H1 (cell line): ENCODE data around the gene CCL4. TPM values are rescaled to one million over a fixed set of nuclear protein-coding genes. Genes with fewer than 3 reads are reported as not detected.

Source experiments
- CTCF ChIA-PET: fragments of 300-600 bp; sonication (Branson Sonifier 250); formaldehyde crosslinking; loops from one replicate; lab custom pipeline; 2021; ENCODE audit not compliant: partially characterized antibody; lab: Charles Lee
- POLR2A ChIA-PET: fragments of 300-600 bp; sonication (Branson Sonifier 250); formaldehyde crosslinking; loops from one replicate; lab custom pipeline; 2021; ENCODE audit warnings: inconsistent platforms; ENCODE audit not compliant: partially characterized antibody; lab: Charles Lee
- DNase-seq, 2 experiments: peaks; one replicate each; pipeline versions ENCODE4 v3.0.0 to v3.0.0-alpha.2; 2010 to 2022; ENCODE audit warnings: low spot score in 2 of 2, low read depth in 1 of 2, mixed read lengths in 1 of 2
- FAIRE-seq: peaks from 2 replicates; lab custom pipeline; 2011; peaks lifted over from hg19 to GRCh38; lab: Jason Lieb, UNC
- H2AFZ ChIP-seq: 2 replicates; pipeline ENCODE4 v1.8.1; 2012; ENCODE audit warnings: low read length, inconsistent platforms
- H2AK5ac ChIP-seq: 2 replicates; pipeline ENCODE4 v1.6.1; 2013; ENCODE audit warnings: low read depth, low read length
- H2BK120ac ChIP-seq: replicated peaks from 2 replicates; pipeline ENCODE3; 2013; ENCODE audit warnings: low read depth, low read length, inconsistent platforms
- H2BK12ac ChIP-seq: 2 replicates; pipeline ENCODE4 v1.6.1; 2013; ENCODE audit warnings: low read depth, low read length
- H2BK15ac ChIP-seq: 2 replicates; pipeline ENCODE4 v1.6.1; 2013; ENCODE audit warnings: low read length
- H2BK20ac ChIP-seq: 2 replicates; pipeline ENCODE4 v1.6.1; 2013; ENCODE audit warnings: low read length
- H2BK5ac ChIP-seq: 2 replicates; pipeline ENCODE4 v1.6.1; 2013; ENCODE audit warnings: low read depth, low read length
- H3K14ac ChIP-seq: 2 replicates; pipeline ENCODE4 v1.6.1; 2013; ENCODE audit warnings: inconsistent platforms; ENCODE audit not compliant: insufficient read length
- H3K18ac ChIP-seq: 2 replicates; pipeline ENCODE4 v1.6.1; 2013; ENCODE audit warnings: low read length; ENCODE audit errors: extremely low read depth
- H3K23ac ChIP-seq: 2 replicates; pipeline ENCODE4 v1.6.1; 2013; ENCODE audit warnings: inconsistent platforms; ENCODE audit not compliant: insufficient read length
- H3K23me2 ChIP-seq: 2 replicates; pipeline ENCODE4 v1.6.1; 2013; ENCODE audit warnings: low read depth, low read length
- H3K27ac ChIP-seq: 2 replicates; pipeline ENCODE4 v1.6.1; 2011; ENCODE audit warnings: low read depth, low read length, inconsistent platforms
- H3K27me3 ChIP-seq, 4 experiments: replicated peaks in 1 of 4; 1 replicate in 1 of 4; 2 replicates in 3 of 4; pipeline versions ENCODE4 v1.6.1 to v1.8.1; 2011 to 2013; ENCODE audit warnings: low read length in 3 of 4, mild to moderate bottlenecking in 3 of 4, inconsistent platforms in 2 of 4, mixed read lengths in 2 of 4, moderate library complexity in 1 of 4; ENCODE audit not compliant: control insufficient read depth in 3 of 4, insufficient read depth in 3 of 4; ENCODE audit errors: extremely low read depth in 1 of 4
- H3K36me3 ChIP-seq, 4 experiments: 2 replicates each; pipeline versions ENCODE4 v1.6.1 to v1.8.1; 2011 to 2013; ENCODE audit warnings: mild to moderate bottlenecking in 4 of 4, low read length in 3 of 4, moderate library complexity in 2 of 4, control low read depth in 1 of 4, inconsistent platforms in 1 of 4; ENCODE audit not compliant: insufficient read depth in 4 of 4, control insufficient read depth in 2 of 4
- H3K4ac ChIP-seq: replicated peaks from 2 replicates; pipeline ENCODE3; 2013; ENCODE audit warnings: low read length, low read depth, mixed read lengths, inconsistent platforms; ENCODE audit not compliant: insufficient read length
- H3K4me1 ChIP-seq, 4 experiments: replicated peaks in 1 of 4; 1 replicate in 1 of 4; 2 replicates in 3 of 4; pipeline versions ENCODE4 v1.6.1 to v1.8.1; 2011 to 2013; ENCODE audit warnings: low read length in 3 of 4, inconsistent platforms in 2 of 4, mixed read lengths in 1 of 4; ENCODE audit not compliant: insufficient read depth in 4 of 4, control insufficient read depth in 3 of 4
- H3K4me2 ChIP-seq, 2 experiments: 2 replicates each; pipeline versions ENCODE4 v1.6.1 to v1.8.1; 2011 to 2013; ENCODE audit warnings: low read depth in 2 of 2, low read length in 2 of 2, control low read depth in 1 of 2, inconsistent platforms in 1 of 2, mild to moderate bottlenecking in 1 of 2; ENCODE audit not compliant: insufficient read depth in 1 of 2
- H3K4me3 ChIP-seq, 4 experiments: fragments of 200-600, 300-600 bp in 1 of 4; sonication (generic), shearing (Covaris generic), sonication (Bioruptor Twin) in 1 of 4; 2 replicates each; pipeline versions ENCODE4 v1.5.1 to v1.8.1; 2011 to 2016; ENCODE audit warnings: low read length in 4 of 4, low read depth in 3 of 4, control low read depth in 2 of 4, inconsistent platforms in 2 of 4, mild to moderate bottlenecking in 2 of 4, mixed read lengths in 1 of 4, moderate library complexity in 1 of 4; ENCODE audit not compliant: insufficient read depth in 2 of 4; ENCODE audit errors: extremely low read depth in 1 of 4
- H3K56ac ChIP-seq: replicated peaks from 2 replicates; pipeline ENCODE3; 2013; ENCODE audit warnings: low read depth, mild to moderate bottlenecking, mixed read lengths, low read length, inconsistent platforms; ENCODE audit not compliant: insufficient read length
- H3K79me1 ChIP-seq: 2 replicates; pipeline ENCODE4 v1.6.1; 2013; ENCODE audit warnings: low read depth, low read length, control low read depth
- H3K79me2 ChIP-seq, 2 experiments: 2 replicates each; pipeline versions ENCODE4 v1.6.1 to v1.8.1; 2012 to 2013; ENCODE audit warnings: low read length in 2 of 2, mild to moderate bottlenecking in 2 of 2, inconsistent platforms in 1 of 2; ENCODE audit not compliant: insufficient read depth in 2 of 2, control insufficient read depth in 1 of 2
- H3K9ac ChIP-seq, 4 experiments: replicated peaks in 1 of 4; 1 replicate in 1 of 4; 2 replicates in 3 of 4; pipeline versions ENCODE4 v1.6.1 to v1.8.1; 2011 to 2013; ENCODE audit warnings: low read depth in 3 of 4, low read length in 3 of 4, control low read depth in 2 of 4, mild to moderate bottlenecking in 2 of 4, moderate library complexity in 2 of 4, inconsistent platforms in 1 of 4; ENCODE audit errors: extremely low read depth in 1 of 4
- H3K9me3 ChIP-seq, 2 experiments: 2 replicates each; pipeline versions ENCODE4 v1.6.1 to v1.8.1; 2012 to 2013; ENCODE audit warnings: mild to moderate bottlenecking in 2 of 2, moderate library complexity in 2 of 2, control low read depth in 1 of 2, inconsistent platforms in 1 of 2, low read depth in 1 of 2, low read length in 1 of 2, mixed read lengths in 1 of 2; ENCODE audit not compliant: insufficient read depth in 2 of 2
- H4K20me1 ChIP-seq, 2 experiments: replicated peaks in 1 of 2; 2 replicates each; pipeline versions ENCODE3 to v1.8.1; 2011 to 2013; ENCODE audit warnings: inconsistent platforms in 2 of 2, low read length in 2 of 2, mild to moderate bottlenecking in 1 of 2; ENCODE audit not compliant: insufficient read depth in 2 of 2, control insufficient read depth in 1 of 2
- H4K5ac ChIP-seq: 2 replicates; pipeline ENCODE4 v1.6.1; 2013; ENCODE audit warnings: low read length, low read depth, mixed read lengths, inconsistent platforms; ENCODE audit not compliant: insufficient read length
- H4K8ac ChIP-seq: 2 replicates; pipeline ENCODE4 v1.8.0; 2013; ENCODE audit warnings: mild to moderate bottlenecking, moderate library complexity, low read length, inconsistent platforms; ENCODE audit not compliant: insufficient read depth; ENCODE audit errors: extremely low read depth
- H4K91ac ChIP-seq: replicated peaks from 2 replicates; pipeline ENCODE3; 2013; ENCODE audit warnings: low read length, mixed read lengths, inconsistent platforms; ENCODE audit not compliant: insufficient read length
- BRCA1 ChIP-seq: IDR thresholded peaks from 2 replicates; pipeline ENCODE4 v1.6.1; 2012; ENCODE audit warnings: low read depth, low read length, improper control_type of control experiment
- CBX5 ChIP-seq: fragments of 300-800, 300-1000 bp; sonication (generic); IDR thresholded peaks from 2 replicates; pipeline ENCODE4 v1.7.1; 2016; ENCODE audit warnings: antibody characterized with exemption, low read length, low read depth
- CREB1 ChIP-seq: IDR thresholded peaks from 2 replicates; pipeline ENCODE4 v1.6.1; 2012; ENCODE audit warnings: inconsistent platforms
- GTF2F1 ChIP-seq: IDR thresholded peaks from 2 replicates; pipeline ENCODE4 v1.6.1; 2012; ENCODE audit warnings: low read depth, low read length, improper control_type of control experiment, borderline replicate concordance
- KDM5A ChIP-seq: fragments of 200-600 bp; IDR thresholded peaks from 2 replicates; pipeline ENCODE4 v1.7.1; 2012; ENCODE audit warnings: mild to moderate bottlenecking, low read length, inconsistent platforms, mixed read lengths
- SIN3A ChIP-seq, 2 experiments: IDR thresholded peaks in 1 of 2; conservative IDR thresholded peaks in 1 of 2; 2 replicates each; pipeline ENCODE4 v1.6.1; 2011 to 2012; ENCODE audit warnings: low read length in 2 of 2, improper control_type of control experiment in 1 of 2, low read depth in 1 of 2, mild to moderate bottlenecking in 1 of 2
- TAF7 ChIP-seq: optimal IDR thresholded peaks from 2 replicates; pipeline ENCODE3; 2011; ENCODE audit warnings: low read depth, mild to moderate bottlenecking, inconsistent platforms, low read length, moderate library complexity, borderline replicate concordance
- WGBS, 2 experiments: shearing (Covaris generic) in 1 of 2; methylation state at CpG; one replicate each; pipeline versions ENCODE4 v1.1.6 to v1.1.7; 2013 to 2015; ENCODE audit warnings: low lambda C conversion rate in 2 of 2, mixed read lengths in 2 of 2, inconsistent platforms in 1 of 2, low coverage in 1 of 2, missing lambda C conversion rate in 1 of 2; ENCODE audit not compliant: insufficient replicate concordance in 2 of 2, insufficient coverage in 1 of 2, insufficient read length in 1 of 2; ENCODE audit errors: extremely low coverage in 1 of 2, missing lambda C conversion rate in 1 of 2; 5-methylcytosine and 5-hydroxymethylcytosine counted together
- polyA plus RNA-seq, 7 experiments: library from polyadenylated mRNA; depleted of rRNA in 3 of 7; stranded (reverse) in 5 of 7; unstranded in 2 of 7; fragments of >200 nt in 5 of 7; fragments of 200-250 nt in 2 of 7; gene quantifications; 1 replicate in 5 of 7; 2 replicates in 1 of 7; 4 replicates in 1 of 7; pipeline versions ENCODE4 v1.2.1 to v1.2.3, GENCODE V29; 2011 to 2013; ENCODE audit warnings: missing spikeins in 2 of 7, mixed read lengths in 2 of 7
- total RNA-seq: library from RNA; stranded (reverse); fragmentation: NEBNext Ultra II Directional; extraction: Animal tissue kit (Norgen Biotek cat#: 25700); gene quantifications from 2 replicates; pipeline ENCODE4 v1.2.1, GENCODE V29; 2021
- TF ChIP-seq, protein P1 (sequence below): IDR thresholded peaks from 2 replicates; pipeline ENCODE4 v1.6.1; 2012; ENCODE audit warnings: low read length, inconsistent platforms

The CCL4 gene
- total and polyA plus RNA-seq, 2 of the 8 experiments (the other 6 are each of a cell fraction or from before 2014, with no cell fraction given), result not detected

DNA sequence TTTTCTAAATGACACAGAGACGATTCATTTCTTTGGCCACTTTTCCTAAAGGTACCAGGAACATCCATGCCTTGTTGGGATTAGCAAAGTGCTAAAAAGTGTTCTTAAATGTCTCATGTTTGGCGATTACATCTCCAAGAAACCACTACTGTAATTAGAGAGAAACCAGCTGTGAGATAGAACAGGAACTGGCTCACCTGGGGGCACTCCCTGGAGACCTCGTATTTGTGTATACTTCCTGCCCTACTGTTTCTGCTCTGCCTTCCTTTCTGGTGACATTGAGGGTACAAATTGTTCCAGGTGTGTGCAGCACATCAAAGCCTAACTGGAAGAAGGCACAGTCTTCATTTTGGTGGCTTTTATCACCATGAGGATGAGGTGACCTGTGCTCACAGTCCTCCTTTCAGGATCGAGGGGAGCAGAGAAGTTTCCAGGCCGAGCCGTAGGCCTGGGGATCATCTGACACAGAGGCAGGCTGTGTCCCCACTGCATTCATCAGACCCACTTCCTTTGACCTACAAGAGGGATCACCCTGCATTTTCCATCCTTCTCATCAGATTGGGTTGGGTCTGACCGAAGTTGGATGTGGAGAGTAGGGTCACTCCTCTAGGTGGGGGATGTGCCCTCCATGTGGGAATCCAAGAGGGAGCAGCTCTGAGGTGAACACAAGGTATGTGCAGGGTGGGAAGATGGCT is 23.7 kb downstream of the CCL4 start:
- peaks cover 0 to 9% (median 5%) of the 10 kb centered on the region in 4 experiments; a peak in 6 of 7 replicates for H3K4me1 ChIP-seq
- no peaks in the 10 kb centered on the region for H3K23me2 ChIP-seq
- no peaks in the 10 kb centered on the region for H3K36me3 ChIP-seq
- no peaks in the 10 kb centered on the region for H3K27me3 ChIP-seq
- no peak overlapping the region for H2BK5ac ChIP-seq
- POLR2A ChIA-PET, result interaction anchor here (1.2 kb wide), 1 partner anchor 11 kb away, joined by 3 read pairs; no protein-coding TSS in a partner anchor
- no peak overlapping the region for H3K18ac ChIP-seq
- FAIRE-seq (no peak), DNase-seq (no peak)
- H3K4ac ChIP-seq, result no peak overlapping the region
- no peak overlapping the region for H2BK120ac ChIP-seq
- no peaks in the 10 kb centered on the region for H3K79me2 ChIP-seq
- no peaks in the 10 kb centered on the region for H3K79me1 ChIP-seq
- WGBS, 2 experiments, result 94% methylated on average over 7 of the region's 7 CpGs; no CpG with 5 or more reads in 1 of the 2 experiments
- H2BK15ac ChIP-seq, result no peak overlapping the region
- H3K14ac ChIP-seq, result no peak overlapping the region
- no peak overlapping the region; the same call in 1 of the 2 replicates for H4K8ac ChIP-seq
- H4K91ac ChIP-seq, result no peak overlapping the region
- H4K5ac ChIP-seq, result no peak overlapping the region
- no peak overlapping the region for H2AK5ac ChIP-seq
- H2BK12ac ChIP-seq, result no peak overlapping the region
- no peaks in the 10 kb centered on the region for H4K20me1 ChIP-seq
- no peak overlapping the region for H3K4me2 ChIP-seq
- no peak overlapping the region for H3K23ac ChIP-seq
- no peak overlapping the region for H3K4me3 ChIP-seq
- H3K9ac ChIP-seq, result no peak overlapping the region
- no peak overlapping the region for H2AFZ ChIP-seq
- no peak overlapping the region for H2BK20ac ChIP-seq
- CTCF ChIA-PET, result interaction anchor here (1.2 to 2.1 kb wide), 2 partner anchors 152 to 158 kb away, joined by 3 to 6 read pairs; no protein-coding TSS in a partner anchor
- H3K56ac ChIP-seq, result no peak overlapping the region
- no peak overlapping the region for H3K27ac ChIP-seq
- TF ChIP-seq, protein P1, sequence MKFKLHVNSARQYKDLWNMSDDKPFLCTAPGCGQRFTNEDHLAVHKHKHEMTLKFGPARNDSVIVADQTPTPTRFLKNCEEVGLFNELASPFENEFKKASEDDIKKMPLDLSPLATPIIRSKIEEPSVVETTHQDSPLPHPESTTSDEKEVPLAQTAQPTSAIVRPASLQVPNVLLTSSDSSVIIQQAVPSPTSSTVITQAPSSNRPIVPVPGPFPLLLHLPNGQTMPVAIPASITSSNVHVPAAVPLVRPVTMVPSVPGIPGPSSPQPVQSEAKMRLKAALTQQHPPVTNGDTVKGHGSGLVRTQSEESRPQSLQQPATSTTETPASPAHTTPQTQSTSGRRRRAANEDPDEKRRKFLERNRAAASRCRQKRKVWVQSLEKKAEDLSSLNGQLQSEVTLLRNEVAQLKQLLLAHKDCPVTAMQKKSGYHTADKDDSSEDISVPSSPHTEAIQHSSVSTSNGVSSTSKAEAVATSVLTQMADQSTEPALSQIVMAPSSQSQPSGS, result no peak
- no peak for TF ChIP-seq CBX5
- TF ChIP-seq TAF7, result no peak
- TF ChIP-seq CREB1, result no peak
- no peak for TF ChIP-seq BRCA1
- no peak for TF ChIP-seq SIN3A (conservative IDR thresholded peaks at IDR 0.05 in 1 of 2, IDR thresholded peaks at IDR 0.05 in 1 of 2; ENCODE audit: low read depth in 1 of 2, low read length in 2 of 2)
- no peak for TF ChIP-seq GTF2F1
- TF ChIP-seq KDM5A, result no peak
- TF ChIP-seq, all 59 proteins: peak for 0
- H3K9me3 ChIP-seq, result no peaks in the 10 kb centered on the region
